Limb (tissue), 2 donors: Measurements from ENCODE around the gene SYTL2.
"Not testable (repeated sequence)": the region's sequence is repeated elsewhere in the genome, so short reads cannot be mapped to it uniquely, and the experiment has no call there.

Experiments used
- DNase-seq, 2 donors: peaks; one replicate each; pipeline ENCODE4 v3.0.0-alpha.2; 2016; ENCODE audit errors: extremely low spot score in 2 of 2

The SYTL2 gene, protein sequence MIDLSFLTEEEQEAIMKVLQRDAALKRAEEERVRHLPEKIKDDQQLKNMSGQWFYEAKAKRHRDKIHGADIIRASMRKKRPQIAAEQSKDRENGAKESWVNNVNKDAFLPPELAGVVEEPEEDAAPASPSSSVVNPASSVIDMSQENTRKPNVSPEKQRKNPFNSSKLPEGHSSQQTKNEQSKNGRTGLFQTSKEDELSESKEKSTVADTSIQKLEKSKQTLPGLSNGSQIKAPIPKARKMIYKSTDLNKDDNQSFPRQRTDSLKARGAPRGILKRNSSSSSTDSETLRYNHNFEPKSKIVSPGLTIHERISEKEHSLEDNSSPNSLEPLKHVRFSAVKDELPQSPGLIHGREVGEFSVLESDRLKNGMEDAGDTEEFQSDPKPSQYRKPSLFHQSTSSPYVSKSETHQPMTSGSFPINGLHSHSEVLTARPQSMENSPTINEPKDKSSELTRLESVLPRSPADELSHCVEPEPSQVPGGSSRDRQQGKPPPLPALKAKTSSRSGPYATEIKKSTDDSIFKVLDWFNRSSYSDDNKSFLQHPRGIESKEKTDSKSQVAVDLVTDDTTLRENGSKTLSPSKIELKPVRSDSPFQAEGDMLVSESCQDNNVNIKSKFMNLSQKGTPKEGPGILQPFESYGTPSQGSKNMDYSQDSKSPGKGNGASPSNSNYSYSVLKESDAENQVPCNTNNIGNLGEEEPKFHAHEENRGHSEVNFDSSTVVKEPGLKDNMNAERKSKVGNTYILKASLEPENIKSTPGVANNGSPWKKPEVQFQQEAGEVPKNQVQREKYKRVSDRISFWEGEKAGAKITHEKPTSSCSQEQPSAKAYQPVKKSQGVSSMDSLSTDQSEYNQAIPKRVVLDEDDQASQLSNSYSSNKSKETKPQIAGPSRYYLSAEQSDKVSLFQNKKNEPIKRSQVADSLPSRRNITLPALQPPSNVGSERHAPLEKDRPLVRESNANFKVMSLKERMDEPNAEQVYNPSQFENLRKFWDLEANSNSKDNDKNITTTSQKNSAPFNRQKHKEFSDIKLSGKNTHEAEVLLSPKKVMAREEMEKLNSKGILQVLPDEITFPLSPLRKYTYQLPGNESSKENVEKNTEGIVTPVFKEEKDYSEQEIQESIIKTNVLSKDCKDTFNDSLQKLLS (N-terminal part only)

DNA sequence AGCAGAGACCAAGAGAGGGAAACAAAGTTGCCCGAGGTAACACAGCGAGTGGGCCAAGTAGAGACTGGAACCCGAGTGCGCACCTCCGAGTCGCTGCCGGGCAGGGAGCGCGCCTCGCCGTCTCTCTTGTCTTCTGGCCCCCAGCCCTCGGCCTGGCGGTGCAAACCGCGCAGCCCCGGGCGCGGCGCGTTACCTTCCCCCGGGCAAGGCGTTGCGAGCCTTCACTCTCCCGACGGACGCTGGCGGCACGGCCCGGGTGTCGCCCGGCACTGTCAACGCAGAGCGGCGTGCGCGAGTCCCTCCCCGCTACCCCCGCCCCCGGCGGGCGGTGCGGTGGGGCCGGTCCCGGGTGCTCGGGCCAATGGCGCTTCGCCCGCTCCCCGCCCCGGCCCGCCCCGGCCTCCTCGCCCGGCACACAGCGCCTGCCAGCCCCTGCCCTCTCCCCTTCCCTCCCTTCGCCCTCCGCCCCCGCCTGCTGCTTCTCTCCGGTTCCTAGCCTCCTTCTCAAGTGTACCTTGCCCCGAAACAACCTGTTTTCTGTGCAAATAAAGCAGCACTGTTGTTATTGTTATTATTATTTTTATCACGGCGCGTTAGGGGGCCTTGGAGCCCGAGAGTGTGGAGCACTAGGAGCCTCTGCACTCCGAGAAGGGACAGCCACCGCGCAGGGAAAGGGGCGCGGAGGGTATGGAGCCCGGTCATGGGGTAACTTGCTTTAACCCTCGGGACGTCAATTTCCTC is at the start of gene SYTL2:
Gene SYTL2 (minus strand): TSS at position 271 of the 741 bp plus-strand sequence. CDS start 53,416 bp downstream, outside the sequence.
- DNase-seq: peak in 1 of 2 donors; percentile 73

DNA sequence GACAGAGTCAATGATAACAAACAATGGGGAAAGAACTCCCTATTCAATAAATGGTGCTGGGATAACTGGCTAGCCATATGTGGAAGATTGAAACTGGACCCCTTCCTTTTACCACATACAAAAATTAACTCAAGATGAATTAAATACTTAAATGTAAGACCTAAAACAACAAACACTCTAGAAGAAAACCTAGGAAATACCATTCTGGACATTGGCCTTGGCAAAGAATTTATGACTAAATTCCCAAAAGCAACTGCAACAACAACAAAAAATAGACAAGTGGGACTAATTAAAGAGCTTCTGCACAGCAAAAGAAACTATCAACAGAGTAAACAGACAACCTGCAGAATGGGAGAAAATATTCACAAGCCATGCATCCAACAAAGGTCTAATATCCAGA is 48.6 kb upstream of the SYTL2 start:
- not testable (repeated sequence) for DNase-seq

DNA sequence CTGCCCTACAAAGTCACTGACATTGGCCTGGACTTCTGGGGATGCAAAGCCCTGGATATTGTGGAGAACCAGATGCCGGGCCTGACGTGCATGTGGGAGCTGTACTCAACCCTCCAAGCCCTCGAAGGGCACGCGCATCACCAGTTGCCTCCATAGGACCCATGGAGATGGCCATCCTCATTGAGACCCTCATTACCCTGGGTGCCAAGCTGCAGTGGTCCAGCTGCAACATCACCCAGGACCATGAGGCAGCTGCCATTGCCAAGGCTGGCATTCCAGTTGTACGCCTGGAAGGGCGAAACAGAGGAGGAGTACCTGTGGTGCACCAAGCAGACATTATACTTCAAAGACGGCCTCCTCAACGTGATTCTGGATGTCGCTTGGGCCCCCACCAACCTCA is 46.2 kb upstream of the SYTL2 start:
- DNase-seq: no peak

DNA sequence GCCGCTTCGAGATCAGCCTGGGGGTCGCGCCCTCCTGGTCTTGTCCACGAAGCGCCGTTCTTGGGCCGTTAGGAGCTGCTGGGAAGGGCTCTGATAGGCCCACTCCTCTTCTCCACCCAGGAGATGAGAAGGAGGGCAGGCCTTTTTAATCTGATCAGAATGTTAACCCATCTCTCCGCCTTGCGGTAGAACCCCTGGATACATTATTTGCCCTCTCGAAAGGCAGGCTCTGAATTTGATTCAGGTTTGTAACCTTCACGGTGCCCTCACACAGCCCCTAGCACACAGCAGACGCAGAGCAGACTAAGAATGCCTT is 44.4 kb upstream of the SYTL2 start, which contains the start of gene CCDC83:
Gene CCDC83 (plus strand): TSS at position 43 of the 316 bp plus-strand sequence. CDS start 9,741 bp downstream, outside the sequence.
- no peak for DNase-seq

DNA sequence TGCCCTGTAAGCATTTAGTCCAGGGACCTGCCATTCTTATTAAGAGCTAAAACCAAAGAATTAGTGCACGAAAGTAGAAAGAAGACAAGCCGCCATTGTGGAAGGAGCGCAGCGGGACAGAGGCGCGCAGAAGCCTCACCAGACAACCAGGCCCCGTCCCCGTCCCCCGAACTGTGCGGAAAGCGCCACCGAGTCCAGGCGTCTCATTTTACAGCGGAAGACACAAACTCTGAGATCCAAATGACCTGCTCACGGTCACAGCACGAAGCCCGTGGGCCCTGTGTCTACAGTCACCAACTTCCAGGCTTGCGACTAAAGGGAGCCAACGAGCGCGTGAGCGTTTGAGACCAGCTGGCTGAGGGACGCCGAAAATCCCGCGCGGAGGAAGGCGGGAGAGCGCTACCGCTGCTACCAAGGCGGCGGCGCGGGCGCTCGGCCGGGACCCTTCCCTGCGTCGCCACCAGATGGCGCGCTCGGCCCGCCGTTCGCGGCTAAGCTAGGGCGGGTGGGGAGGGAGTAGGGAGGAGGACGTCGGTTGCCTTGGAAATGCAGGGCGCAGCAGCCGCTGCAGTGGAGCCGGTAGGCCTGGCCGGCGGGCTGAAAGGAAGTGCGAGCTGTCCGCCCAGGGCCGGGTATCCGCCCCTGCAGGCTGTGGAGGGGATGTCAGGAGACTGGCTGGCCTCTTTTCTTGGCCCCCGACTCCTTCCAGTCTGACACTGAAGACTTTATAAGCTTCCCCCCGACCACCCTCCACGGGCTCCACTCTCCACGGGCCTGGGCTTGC is 43.8 kb upstream of the SYTL2 start:
- DNase-seq: peak; percentile 95 to 98

DNA sequence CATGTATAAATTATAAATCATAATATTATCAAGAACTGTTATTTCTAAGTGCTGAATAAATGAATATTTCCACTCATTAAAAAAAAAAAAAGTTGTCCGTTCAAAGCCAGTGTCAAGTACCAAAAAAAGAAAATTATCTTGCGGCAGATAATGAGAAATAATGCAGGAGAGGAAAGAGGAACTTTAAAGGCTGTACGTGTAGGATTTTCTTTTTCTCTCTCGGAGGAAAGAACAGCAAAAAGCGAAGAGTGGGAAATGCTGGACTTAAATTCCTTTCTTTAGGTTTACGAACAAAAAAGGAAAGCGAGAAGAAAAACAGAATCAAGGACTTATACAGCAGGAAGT is 43.2 kb upstream of the SYTL2 start:
- DNase-seq: no peak

DNA sequence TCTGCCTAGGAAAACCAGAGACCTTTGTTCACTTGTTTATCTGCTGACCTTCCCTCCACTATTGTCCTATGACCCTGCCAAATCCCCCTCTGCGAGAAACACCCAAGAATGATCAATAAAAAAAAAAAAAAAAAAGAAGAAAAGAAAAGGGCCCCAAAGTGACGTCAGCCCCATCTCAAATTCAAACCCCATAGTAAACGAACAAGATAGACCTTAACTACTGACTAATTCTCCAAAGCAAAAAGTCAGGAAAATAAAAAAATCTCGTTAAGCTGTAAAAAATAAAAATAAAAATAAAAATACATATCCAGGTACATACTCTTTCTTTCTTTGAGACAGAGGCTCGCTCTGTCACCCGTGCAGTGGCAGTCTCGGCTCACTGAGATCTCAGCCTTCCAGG is 42.6 kb upstream of the SYTL2 start:
- not testable (repeated sequence) for DNase-seq

DNA sequence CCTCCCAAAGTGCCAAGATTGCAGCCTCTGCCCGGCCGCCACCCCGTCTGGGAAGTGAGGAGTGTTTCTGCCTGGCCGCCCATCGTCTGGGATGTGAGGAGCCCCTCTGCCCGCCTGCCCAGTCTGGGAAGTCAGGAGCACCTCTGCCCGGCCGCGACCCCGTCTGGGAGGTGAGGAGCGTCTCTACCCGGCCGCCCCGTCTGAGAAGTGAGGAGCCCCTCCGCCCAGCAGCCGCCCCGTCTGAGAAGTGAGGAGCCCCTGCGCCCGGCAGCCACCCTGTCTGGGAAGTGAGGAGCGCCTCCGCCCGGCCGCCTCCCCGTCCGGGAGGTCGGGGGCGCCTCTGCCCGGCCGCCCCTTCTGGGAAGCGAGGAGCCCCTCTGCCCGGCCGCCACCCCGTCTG is 41.8 kb upstream of the SYTL2 start:
- not testable (repeated sequence) for DNase-seq

DNA sequence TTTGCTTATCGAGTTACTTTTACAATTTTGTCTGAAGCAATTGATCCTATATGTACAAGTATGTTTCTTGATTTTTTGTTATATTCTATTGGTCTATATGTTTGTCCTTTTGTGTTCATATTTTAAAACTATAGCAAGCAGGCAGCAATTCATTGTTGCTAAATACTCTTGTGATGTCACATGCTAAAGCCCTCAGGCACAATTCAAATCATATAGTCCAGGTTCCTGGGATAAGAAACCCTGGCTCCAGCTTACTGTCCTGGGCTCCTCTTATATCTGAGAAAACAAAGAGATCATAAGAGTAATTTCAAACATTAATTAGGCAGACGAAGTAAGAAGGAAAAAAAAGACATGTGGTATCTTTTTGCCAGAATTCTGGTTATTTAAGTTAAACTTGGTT is 37.6 kb upstream of the SYTL2 start:
- no peak for DNase-seq

DNA sequence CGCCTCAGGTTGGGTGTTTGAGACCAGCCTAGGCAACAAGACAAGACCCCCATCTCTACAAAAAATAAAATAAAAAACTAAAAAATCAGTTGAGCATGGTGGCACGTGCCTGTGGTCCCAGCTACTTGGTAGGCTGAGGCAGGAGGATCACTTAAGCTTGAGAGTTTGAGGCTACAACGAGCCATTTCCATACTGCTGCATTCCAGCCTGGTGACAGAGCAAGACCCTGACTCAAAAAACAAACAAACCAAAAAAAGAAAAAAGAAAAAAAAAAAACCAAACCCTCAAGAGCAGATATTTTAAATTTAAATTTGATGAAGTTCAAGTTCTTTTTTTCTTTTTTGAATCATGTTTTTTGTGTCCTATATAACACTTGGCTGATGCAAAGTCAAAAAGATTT is 37.1 kb upstream of the SYTL2 start:
- DNase-seq: no peak

DNA sequence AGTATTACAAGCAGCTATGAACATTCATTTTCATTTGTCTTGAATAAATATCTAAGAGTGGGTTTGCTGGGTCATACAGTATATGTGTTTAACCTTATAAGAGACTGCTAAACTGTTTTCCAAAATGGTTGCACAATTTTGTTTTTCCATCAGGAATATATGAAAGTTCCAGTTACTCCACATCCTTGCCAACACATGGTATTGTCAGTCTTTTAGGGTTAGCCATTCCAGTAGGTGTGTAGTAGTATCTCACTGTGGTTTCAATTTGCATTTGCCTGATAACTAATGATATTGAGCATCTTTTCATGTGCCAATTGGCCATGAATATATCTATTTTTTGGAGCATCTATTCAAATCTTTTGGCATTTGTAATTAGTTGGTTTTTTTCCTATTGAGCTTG is 36.5 kb upstream of the SYTL2 start:
- no peak for DNase-seq

DNA sequence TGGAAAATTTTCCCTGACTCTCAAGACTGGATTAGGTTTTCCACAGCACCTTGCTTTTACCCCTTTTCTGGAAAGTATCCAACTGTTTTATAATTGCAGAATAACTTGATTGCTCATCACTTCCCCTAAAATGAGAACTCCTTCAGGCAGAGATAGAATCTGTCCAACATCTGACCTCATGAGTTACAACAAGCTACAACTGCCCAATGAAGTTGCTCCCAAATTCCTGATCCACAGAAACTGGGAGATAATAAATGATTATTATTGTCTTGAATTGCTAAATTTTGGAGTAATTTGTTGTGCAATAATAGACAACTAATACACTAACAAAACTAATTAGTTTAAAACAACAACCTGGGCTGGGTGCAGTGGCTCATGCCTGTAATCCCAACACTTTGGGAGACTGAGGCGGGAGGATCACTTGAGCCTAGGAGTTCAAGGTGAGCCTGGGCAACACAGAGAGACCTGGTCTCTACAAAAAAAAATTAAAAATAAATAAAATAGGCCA is 34.2 kb upstream of the SYTL2 start:
- no peak for DNase-seq

DNA sequence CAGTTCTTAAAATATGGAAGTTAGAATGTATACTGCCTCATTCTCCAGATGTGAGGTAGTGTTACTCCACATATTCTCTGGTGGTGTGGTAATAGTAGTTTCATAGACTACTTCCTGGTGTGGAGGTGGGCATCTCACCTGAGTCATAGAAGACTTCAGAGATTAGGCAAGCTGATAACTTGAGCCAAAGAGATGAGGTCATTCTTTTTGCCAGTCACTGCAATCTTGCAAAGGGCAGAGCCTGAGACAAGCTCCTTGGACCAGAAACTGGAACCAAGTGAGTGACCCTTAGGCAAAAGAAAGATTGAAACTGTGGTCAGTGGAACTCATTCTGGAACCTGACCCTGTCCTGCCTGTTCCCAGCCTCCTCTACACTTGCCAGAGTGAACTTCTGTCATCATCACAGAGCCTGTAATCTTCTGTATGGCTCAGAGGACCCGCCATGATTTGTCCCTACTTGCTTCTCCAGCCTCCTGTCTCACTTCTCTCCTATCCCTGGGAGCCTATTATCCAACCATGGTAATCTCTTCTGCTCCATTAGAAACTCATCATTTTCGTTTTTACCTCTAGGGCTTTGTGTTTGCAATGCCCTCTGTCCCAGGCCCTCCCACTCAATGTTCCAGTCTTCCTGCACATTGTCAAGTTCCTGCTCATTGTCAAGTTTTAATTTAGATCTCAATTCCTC is 33.6 kb upstream of the SYTL2 start:
- no peak for DNase-seq

DNA sequence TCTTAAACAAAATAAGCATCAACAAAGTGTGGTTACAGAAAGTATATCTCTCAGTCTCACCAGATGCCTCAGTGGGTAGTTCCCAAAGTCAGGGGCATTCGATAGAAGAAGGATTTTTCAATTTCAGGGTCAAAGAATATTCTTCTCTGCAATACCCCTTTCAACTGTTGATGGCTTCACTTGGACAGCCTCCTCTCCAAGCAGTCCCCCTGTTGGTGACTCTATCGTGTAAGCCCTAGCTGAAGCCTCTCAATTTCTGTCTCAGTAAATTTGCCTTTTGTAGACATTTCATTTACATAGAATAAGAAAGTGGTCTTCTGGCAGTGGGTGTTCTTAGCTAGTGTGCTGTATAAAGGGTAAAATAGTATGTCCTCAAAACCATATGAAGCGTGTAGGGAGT is 33.0 kb upstream of the SYTL2 start:
- DNase-seq: no peak

DNA sequence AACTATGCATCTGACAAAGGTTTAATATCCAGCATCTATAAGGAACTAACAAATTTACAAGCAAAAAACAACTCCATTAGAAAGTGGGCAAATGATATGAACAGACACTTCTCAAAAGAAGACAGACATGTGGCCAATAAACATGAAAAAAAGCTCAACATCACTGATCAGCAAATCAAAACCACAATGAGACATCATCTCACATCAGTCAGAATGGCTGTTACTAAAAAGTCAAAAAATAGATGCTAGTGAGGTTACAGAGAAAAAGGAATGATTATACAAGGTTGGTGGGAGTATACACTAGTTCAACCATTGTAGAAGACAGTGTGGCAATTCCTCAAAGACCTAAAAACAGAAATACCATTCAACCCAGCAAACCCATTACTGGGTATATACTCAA is 30.0 kb upstream of the SYTL2 start:
- not testable (repeated sequence) for DNase-seq

DNA sequence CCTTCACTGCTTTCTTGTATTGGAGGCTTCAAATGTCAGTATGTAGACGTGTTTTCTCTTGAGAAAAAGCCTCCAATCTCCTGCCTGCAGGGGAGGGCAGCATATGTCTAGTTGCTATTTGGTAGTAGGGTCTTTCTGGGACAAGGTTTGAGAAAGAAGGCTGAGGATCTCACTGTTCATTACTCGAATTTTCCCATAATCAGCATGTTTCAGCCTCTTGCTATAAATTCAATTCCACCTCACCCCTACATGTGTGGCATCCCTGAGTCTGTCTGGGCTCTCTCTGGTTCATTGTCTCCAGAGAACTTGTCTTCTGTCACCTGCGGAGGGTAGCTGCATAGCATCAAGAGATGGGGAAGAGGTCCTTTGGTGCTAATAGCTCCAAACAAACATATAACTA is 24.8 kb upstream of the SYTL2 start:
- no peak for DNase-seq

DNA sequence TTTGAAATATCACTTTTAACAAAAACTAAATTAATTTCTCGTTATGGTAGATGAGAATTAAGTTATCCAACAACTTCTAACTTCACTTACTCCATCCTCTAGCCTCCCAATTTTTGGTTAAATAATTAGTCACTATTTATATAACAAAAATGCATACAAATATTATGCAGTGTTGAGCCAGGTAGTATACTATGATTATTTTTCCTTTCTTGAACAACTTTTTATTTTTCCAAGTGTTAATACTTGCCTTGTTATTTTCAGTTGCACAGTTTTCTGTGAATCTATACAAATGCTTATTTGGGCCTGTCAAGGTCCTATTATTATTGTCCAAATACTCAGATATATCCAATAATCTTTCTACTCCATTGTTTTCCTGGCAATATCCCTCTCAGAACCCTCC is 24.3 kb upstream of the SYTL2 start:
- no peak for DNase-seq

DNA sequence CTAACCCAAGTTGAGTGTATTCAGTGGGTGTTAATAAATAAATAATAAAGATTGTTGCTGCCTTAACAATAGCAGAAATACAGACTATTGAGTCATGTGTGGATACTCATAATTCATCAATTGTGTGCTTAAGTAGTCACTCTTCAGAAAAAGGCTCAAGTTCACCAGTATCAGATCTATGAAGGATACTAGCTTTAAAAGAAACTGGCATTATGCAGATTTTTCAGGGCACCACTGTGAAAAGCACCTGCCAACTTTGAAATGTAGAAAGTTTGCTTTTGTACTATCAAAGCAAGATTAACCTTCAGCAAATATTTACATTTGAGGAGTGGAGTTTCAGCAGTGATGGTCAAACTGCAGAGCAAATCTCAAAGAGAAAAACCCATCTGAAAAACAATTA is 20.1 kb upstream of the SYTL2 start:
- no peak for DNase-seq

DNA sequence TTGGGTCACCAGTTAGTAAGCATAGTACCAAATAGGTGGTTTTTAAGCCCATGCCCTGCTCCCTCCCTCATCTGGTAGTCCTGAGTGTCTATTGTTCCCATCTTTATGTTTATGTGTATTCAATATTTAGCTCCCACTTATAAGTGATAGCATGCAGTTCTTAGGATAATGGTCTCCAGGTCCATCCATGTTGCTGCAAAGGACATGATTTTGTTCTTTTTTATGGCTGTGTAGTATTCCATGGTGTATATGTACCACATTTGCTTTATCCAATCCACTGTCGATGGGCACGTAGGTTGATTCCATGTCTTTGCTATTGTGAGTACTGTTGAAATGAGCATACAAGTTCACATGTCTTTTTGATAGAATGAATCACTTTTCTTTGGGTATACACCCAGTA is 18.2 kb upstream of the SYTL2 start:
- no peak for DNase-seq

DNA sequence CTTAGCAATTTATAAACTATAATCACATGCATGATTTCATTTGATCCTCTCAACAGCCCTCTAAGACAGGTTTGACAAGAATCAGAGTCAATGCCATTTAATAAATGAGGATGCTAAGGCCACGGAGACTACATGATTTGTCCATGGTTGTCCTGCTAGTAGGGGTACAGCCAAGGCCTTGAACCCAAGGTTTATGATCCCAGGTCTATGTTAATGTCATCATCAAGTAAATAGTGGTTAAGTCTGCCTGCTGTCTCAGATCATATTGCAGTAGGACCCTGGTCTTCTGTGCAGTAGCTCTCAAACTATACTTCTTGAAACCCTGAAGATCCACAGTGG is 17.7 kb upstream of the SYTL2 start:
- DNase-seq: no peak
